Measurements from ENCODE around the gene AICDA.

The AICDA gene

GRCh38 chr12:8584004-8584403 is 28.7 kb downstream of the AICDA start:
- no peaks in the 10 kb centered on the region for H3K9me3 ChIP-seq (ENCODE audit: insufficient read depth, low read length)
- no peaks in the 10 kb centered on the region for H3F3A ChIP-seq (ENCODE audit: insufficient read depth)
- TF ChIP-seq CTCF (IDR thresholded peaks at IDR 0.05; ENCODE audit: insufficient read depth, low read length, poor library complexity, severe bottlenecking): no peak
- no peaks in the 10 kb centered on the region for H3K36me3 ChIP-seq (ENCODE audit: low read length)
- no peaks in the 10 kb centered on the region for H4K20me1 ChIP-seq (ENCODE audit: low read depth, low read length)
- H3K9ac ChIP-seq (ENCODE audit: low read length): no peak overlapping the region
- no peak overlapping the region for H3K4me3 ChIP-seq (ENCODE audit: insufficient read depth, low read length, poor library complexity, severe bottlenecking)
- no peaks in the 10 kb centered on the region for H3K9me2 ChIP-seq (replicated peaks; ENCODE audit: insufficient read depth, low read length)
- H3K4me2 ChIP-seq (ENCODE audit: low read depth, low read length, poor library complexity, severe bottlenecking): no peak overlapping the region
- H3K27ac ChIP-seq (ENCODE audit: low read depth, low read length): no peak overlapping the region
- no peaks in the 10 kb centered on the region for H3K27me3 ChIP-seq (ENCODE audit: low read length)
- H2AFZ ChIP-seq (ENCODE audit: low read depth, low read length, severe bottlenecking): no peak overlapping the region
- no peaks in the 10 kb centered on the region for H3K79me2 ChIP-seq (ENCODE audit: insufficient read depth, low read length)

DNA sequence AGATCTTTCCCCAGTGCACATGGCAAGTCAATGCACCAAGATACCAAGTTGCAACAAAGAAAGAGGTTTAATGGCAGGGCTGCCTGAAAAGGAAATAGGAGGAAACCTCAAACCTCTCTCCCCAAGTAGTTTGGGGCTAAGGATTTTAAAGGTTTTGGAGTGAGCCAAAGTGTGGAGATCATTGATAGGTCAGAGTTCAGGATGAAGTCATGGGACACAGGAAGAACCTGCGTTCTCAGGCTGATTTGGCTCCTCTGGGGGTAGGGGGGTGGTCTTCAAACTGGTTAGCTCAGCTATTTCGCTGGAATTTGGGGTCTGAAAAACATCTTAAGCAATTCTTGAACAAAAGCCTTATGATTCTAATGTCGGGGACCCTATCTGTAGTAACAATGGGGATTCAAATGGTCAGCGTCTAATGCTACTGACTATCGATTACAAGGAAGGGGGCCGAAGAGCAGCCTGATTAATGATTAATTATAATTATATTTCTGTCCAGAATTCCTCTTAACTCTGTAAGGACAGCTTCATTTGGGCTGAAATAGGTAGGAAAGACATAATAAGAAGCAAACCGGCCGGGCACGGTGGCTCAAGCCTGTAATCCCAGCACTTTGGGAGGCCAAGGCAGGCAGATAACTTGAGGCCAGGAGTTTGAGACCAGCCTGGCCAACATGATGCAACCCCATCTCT is 31.4 kb downstream of the AICDA start:
- no peak overlapping the region for H3K4me3 ChIP-seq (ENCODE audit: insufficient read depth, low read length, poor library complexity, severe bottlenecking)
- H4K20me1 ChIP-seq (ENCODE audit: low read depth, low read length): no peaks in the 10 kb centered on the region
- H3K9me3 ChIP-seq (ENCODE audit: insufficient read depth, low read length): no peaks in the 10 kb centered on the region
- TF ChIP-seq CTCF (IDR thresholded peaks at IDR 0.05; ENCODE audit: insufficient read depth, low read length, poor library complexity, severe bottlenecking) (no peak), EZH2phosphoT487 (conservative IDR thresholded peaks at IDR 0.05; ENCODE audit: low read length) (no peak)
- no peak overlapping the region for H3K9ac ChIP-seq (ENCODE audit: low read length)
- no peak overlapping the region for H2AFZ ChIP-seq (ENCODE audit: low read depth, low read length, severe bottlenecking)
- H3K9me2 ChIP-seq (replicated peaks; ENCODE audit: insufficient read depth, low read length): no peaks in the 10 kb centered on the region
- H3K27ac ChIP-seq (ENCODE audit: low read depth, low read length): no peak overlapping the region
- H3F3A ChIP-seq (ENCODE audit: insufficient read depth): no peaks in the 10 kb centered on the region
- H3K36me3 ChIP-seq (ENCODE audit: low read length): no peaks in the 10 kb centered on the region
- H3K79me2 ChIP-seq (ENCODE audit: insufficient read depth, low read length): no peaks in the 10 kb centered on the region
- no peak overlapping the region for H3K4me2 ChIP-seq (ENCODE audit: low read depth, low read length, poor library complexity, severe bottlenecking)
- H3K27me3 ChIP-seq (ENCODE audit: low read length): no peaks in the 10 kb centered on the region

DNA sequence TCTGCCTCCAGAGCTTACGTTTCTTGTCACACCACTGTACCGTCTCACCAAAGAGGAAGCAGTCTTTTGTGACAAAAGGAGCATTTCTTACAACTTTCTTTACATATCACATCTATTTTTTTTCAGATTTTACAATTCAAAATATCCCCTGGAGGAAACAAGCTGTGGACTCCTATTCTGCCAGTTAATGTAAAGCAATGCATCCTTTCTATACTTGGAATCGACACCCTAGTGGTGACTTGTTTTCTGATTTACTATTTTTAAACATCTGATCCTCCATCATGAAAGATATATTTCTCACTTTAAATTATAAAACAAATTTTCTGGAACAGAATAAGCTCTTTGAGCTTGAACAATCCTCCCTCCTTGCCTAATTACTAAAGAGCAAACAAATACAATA is 34.8 kb downstream of the AICDA start:
- Histone ChIP-seq H3K9me3 (ENCODE audit: insufficient read depth, low read length) (no peaks in the 10 kb centered on the region), H3K27ac (ENCODE audit: low read depth, low read length) (no peak overlapping the region), H3F3A (ENCODE audit: insufficient read depth) (no peaks in the 10 kb centered on the region), H4K20me1 (ENCODE audit: low read depth, low read length) (no peaks in the 10 kb centered on the region), H3K9me2 (replicated peaks; ENCODE audit: insufficient read depth, low read length) (no peaks in the 10 kb centered on the region), H3K27me3 (ENCODE audit: low read length) (no peaks in the 10 kb centered on the region), H3K4me2 (ENCODE audit: low read depth, low read length, poor library complexity, severe bottlenecking) (no peak overlapping the region), H3K79me2 (ENCODE audit: insufficient read depth, low read length) (no peaks in the 10 kb centered on the region), H2AFZ (ENCODE audit: low read depth, low read length, severe bottlenecking) (no peak overlapping the region), H3K4me3 (ENCODE audit: insufficient read depth, low read length, poor library complexity, severe bottlenecking) (no peak overlapping the region), H3K36me3 (ENCODE audit: low read length) (no peaks in the 10 kb centered on the region), H3K9ac (ENCODE audit: low read length) (no peak overlapping the region)
- TF ChIP-seq EZH2phosphoT487 (conservative IDR thresholded peaks at IDR 0.05; ENCODE audit: low read length): no peak
- no peak for TF ChIP-seq CTCF (IDR thresholded peaks at IDR 0.05; ENCODE audit: insufficient read depth, low read length, poor library complexity, severe bottlenecking)

Measured in SU-DHL-6 (cell line).